Stimulated activated naive B cell treated with anti-CD40 and anti-IgM and Interleukin-4, amounts not matched to agents 10 μg/mL and 1 μg/mL and 100 μg/mL, for 72 hours (primary cell): ENCODE results near the gene FBXO40.
A peak's percentile ranks its signal among the peaks of the same experiment; 100 is the strongest.
"Not testable (repeated sequence)": the region's sequence is repeated elsewhere in the genome, so short reads cannot be mapped to it uniquely, and the experiment has no call there.

ENCODE experiments used
- ATAC-seq, 2 donors: fragments of 150-1000 bp; cut with Tn5 transposase; replicated peaks; 2 replicates each; pipeline ENCODE4 v1.10.0; 2021; ENCODE audit warnings: moderate library complexity in 1 of 2
- DNase-seq: peaks from one replicate; pipeline ENCODE4 v3.0.0; 2021
- H3K27ac Mint-ChIP-seq: one replicate; pipeline ENCODE4 v1.8.0; 2022; ENCODE audit warnings: mild to moderate bottlenecking, mixed read lengths
- H3K27me3 Mint-ChIP-seq, 2 donors: one replicate each; pipeline ENCODE4 v1.8.0; 2022; ENCODE audit warnings: mixed read lengths in 2 of 2
- H3K36me3 Mint-ChIP-seq, 2 donors: one replicate each; pipeline ENCODE4 v1.8.0; 2022; ENCODE audit warnings: mixed read lengths in 2 of 2, mild to moderate bottlenecking in 1 of 2
- H3K4me1 Mint-ChIP-seq, 2 donors: one replicate each; pipeline ENCODE4 v1.8.0; 2022; ENCODE audit warnings: mixed read lengths in 2 of 2, mild to moderate bottlenecking in 1 of 2
- H3K4me3 Mint-ChIP-seq, 2 donors: one replicate each; pipeline ENCODE4 v1.8.0; 2022; ENCODE audit warnings: mild to moderate bottlenecking in 2 of 2, mixed read lengths in 2 of 2, moderate library complexity in 1 of 2
- H3K9me3 Mint-ChIP-seq, 2 donors: one replicate each; pipeline ENCODE4 v1.8.0; 2022; ENCODE audit warnings: mixed read lengths in 2 of 2, mild to moderate bottlenecking in 1 of 2

Gene FBXO40

GRCh38 chr3:121592856-121593702 lies at the start of gene FBXO40:
TSS of gene FBXO40 (plus strand) at chr3:121593379. CDS start at chr3:121620576, 27,197 bp downstream.
- Mint-ChIP-seq H3K9me3 (no peaks in the 10 kb centered on the region), H3K27ac (no peak within 1 kb of the TSS), H3K27me3 (no peaks in the 10 kb centered on the region), H3K4me1 (no peaks in the 10 kb centered on the region), H3K36me3 (no peaks in the 10 kb centered on the region), H3K4me3 (no peak within 1 kb of the TSS)
- ATAC-seq (no peak), DNase-seq (no peak)

- no peaks in the 10 kb centered on the region for H3K9me3 Mint-ChIP-seq
- no peak for DNase-seq
- H3K4me3 Mint-ChIP-seq: peak overlapping the region; percentile 84 to 85
- H3K27me3 Mint-ChIP-seq: no peaks in the 10 kb centered on the region
- H3K36me3 Mint-ChIP-seq: peaks cover 2 to 5% of the 10 kb centered on the region in 2 donors
- ATAC-seq: no peak
- peak overlapping the region; percentile 77 for H3K27ac Mint-ChIP-seq
- peaks cover 12 to 35% of the 10 kb centered on the region in 2 donors for H3K4me1 Mint-ChIP-seq
These were observed 48.1 kb upstream of the FBXO40 start for GRCh38 chr3:121545049-121545573.

- peak within 1 kb of the TSS; percentile 84 to 85 for H3K4me3 Mint-ChIP-seq
- ATAC-seq (peak; percentile 90), DNase-seq (peak; percentile 85)
- peaks cover 2 to 5% of the 10 kb centered on the region in 2 donors for H3K36me3 Mint-ChIP-seq
- no peaks in the 10 kb centered on the region for H3K9me3 Mint-ChIP-seq
- peaks cover 12 to 35% of the 10 kb centered on the region in 2 donors for H3K4me1 Mint-ChIP-seq
- no peaks in the 10 kb centered on the region for H3K27me3 Mint-ChIP-seq
- H3K27ac Mint-ChIP-seq: peak within 1 kb of the TSS; percentile 86
These were observed 47.4 kb upstream of the FBXO40 start, which contains the start of gene POLQ for GRCh38 chr3:121545574-121546455. TSS of gene POLQ (minus strand) at chr3:121545988. CDS start at chr3:121545877, 111 bp downstream.

- no peak overlapping the region for H3K4me3 Mint-ChIP-seq
- no peaks in the 10 kb centered on the region for H3K9me3 Mint-ChIP-seq
- no peak overlapping the region for H3K27ac Mint-ChIP-seq
- ATAC-seq (no peak), DNase-seq (no peak)
- peaks cover 7 to 24% of the 10 kb centered on the region in 2 donors for H3K4me1 Mint-ChIP-seq
- H3K36me3 Mint-ChIP-seq: no peaks in the 10 kb centered on the region
- H3K27me3 Mint-ChIP-seq: peaks cover 0 to 12% of the 10 kb centered on the region in 2 donors
These were observed 40.8 kb upstream of the FBXO40 start for GRCh38 chr3:121552379-121552778.

- Mint-ChIP-seq H3K27me3 (peaks cover 0 to 12% of the 10 kb centered on the region in 2 donors), H3K9me3 (no peaks in the 10 kb centered on the region), H3K36me3 (no peaks in the 10 kb centered on the region), H3K4me3 (no peak overlapping the region), H3K4me1 (peaks cover 7 to 24% of the 10 kb centered on the region in 2 donors), H3K27ac (no peak overlapping the region)
- ATAC-seq: no peak
- no peak for DNase-seq
These were observed 40.4 kb upstream of the FBXO40 start for GRCh38 chr3:121552797-121553196.

- H3K36me3 Mint-ChIP-seq: peaks cover 0 to 2% of the 10 kb centered on the region in 2 donors
These were observed 35.7 kb upstream of the FBXO40 start for GRCh38 chr3:121557426-121557934.

GRCh38 chr3:121562148-121562547 lies 31.0 kb upstream of the FBXO40 start:
- Mint-ChIP-seq H3K27me3 (peaks cover 12 to 18% of the 10 kb centered on the region in 2 donors), H3K9me3 (no peaks in the 10 kb centered on the region), H3K4me1 (no peaks in the 10 kb centered on the region), H3K36me3 (peaks cover 0 to 2% of the 10 kb centered on the region in 2 donors), H3K4me3 (no peak overlapping the region), H3K27ac (no peak overlapping the region)
- ATAC-seq: no peak
- no peak for DNase-seq

More at GRCh38 chr3:121557426-121557934, 35.7 kb upstream of the FBXO40 start:
- Mint-ChIP-seq H3K27ac (no peak overlapping the region), H3K9me3 (no peaks in the 10 kb centered on the region), H3K27me3 (peaks cover 5 to 25% of the 10 kb centered on the region in 2 donors), H3K4me3 (no peak overlapping the region), H3K4me1 (peaks cover 0 to 7% of the 10 kb centered on the region in 2 donors)
- ATAC-seq (no peak), DNase-seq (no peak)

- H3K27ac Mint-ChIP-seq: no peak overlapping the region
- H3K36me3 Mint-ChIP-seq: no peaks in the 10 kb centered on the region
- DNase-seq (no peak), ATAC-seq (no peak)
- H3K27me3 Mint-ChIP-seq: peaks cover 7% of the 10 kb centered on the region in 2 donors
- no peak overlapping the region for H3K4me3 Mint-ChIP-seq
- H3K9me3 Mint-ChIP-seq: no peaks in the 10 kb centered on the region
- no peaks in the 10 kb centered on the region for H3K4me1 Mint-ChIP-seq
These were observed 26.4 kb upstream of the FBXO40 start for GRCh38 chr3:121566773-121567172.

GRCh38 chr3:121567649-121568048 lies 25.5 kb upstream of the FBXO40 start, which contains the start of gene ARGFX:
TSS of gene ARGFX (plus strand) at chr3:121567949. CDS start at chr3:121570714, 2,765 bp downstream.
- Mint-ChIP-seq H3K4me3 (no peak within 1 kb of the TSS), H3K9me3 (no peaks in the 10 kb centered on the region), H3K36me3 (no peaks in the 10 kb centered on the region), H3K4me1 (no peaks in the 10 kb centered on the region), H3K27ac (no peak within 1 kb of the TSS), H3K27me3 (peaks cover 0 to 7% of the 10 kb centered on the region in 2 donors)
- no peak for ATAC-seq
- no peak for DNase-seq

GRCh38 chr3:121574449-121574848 lies 18.7 kb upstream of the FBXO40 start:
- H3K4me1 Mint-ChIP-seq: no peaks in the 10 kb centered on the region
- no peaks in the 10 kb centered on the region for H3K36me3 Mint-ChIP-seq
- H3K4me3 Mint-ChIP-seq: no peak overlapping the region
- ATAC-seq: no peak
- peaks cover 0 to 10% of the 10 kb centered on the region in 2 donors for H3K27me3 Mint-ChIP-seq
- H3K27ac Mint-ChIP-seq: no peak overlapping the region
- DNase-seq: no peak
- H3K9me3 Mint-ChIP-seq: no peaks in the 10 kb centered on the region

GRCh38 chr3:121581691-121582090 lies 11.5 kb upstream of the FBXO40 start:
- Mint-ChIP-seq H3K4me3 (no peak overlapping the region), H3K27ac (no peak overlapping the region), H3K27me3 (peaks cover 19 to 28% of the 10 kb centered on the region in 2 donors)

GRCh38 chr3:121584418-121584817 lies 8.8 kb upstream of the FBXO40 start:
- DNase-seq (no peak), ATAC-seq (no peak)
- Mint-ChIP-seq H3K36me3 (no peaks in the 10 kb centered on the region), H3K27me3 (peaks cover 19 to 23% of the 10 kb centered on the region in 2 donors), H3K27ac (no peak overlapping the region), H3K4me3 (no peak overlapping the region), H3K9me3 (peaks cover 0 to 2% of the 10 kb centered on the region in 2 donors), H3K4me1 (peaks cover 0 to 6% of the 10 kb centered on the region in 2 donors)

More at GRCh38 chr3:121581691-121582090, 11.5 kb upstream of the FBXO40 start:
- ATAC-seq: no peak
- H3K36me3 Mint-ChIP-seq: no peaks in the 10 kb centered on the region
- peaks cover 0 to 2% of the 10 kb centered on the region in 2 donors for H3K9me3 Mint-ChIP-seq
- DNase-seq: no peak
- H3K4me1 Mint-ChIP-seq: peaks cover 0 to 6% of the 10 kb centered on the region in 2 donors

GRCh38 chr3:121593806-121594205 lies 627 bp downstream of the FBXO40 start:
- H3K27ac Mint-ChIP-seq, H3K4me1 Mint-ChIP-seq, H3K9me3 Mint-ChIP-seq, ATAC-seq, H3K4me3 Mint-ChIP-seq, DNase-seq, H3K27me3 Mint-ChIP-seq, H3K36me3 Mint-ChIP-seq: not testable (repeated sequence)

GRCh38 chr3:121594850-121595249 lies 1.7 kb downstream of the FBXO40 start:
- no peak for ATAC-seq

More at GRCh38 chr3:121594850-121595249, 1.7 kb downstream of the FBXO40 start:
- Mint-ChIP-seq H3K4me1 (no peaks in the 10 kb centered on the region), H3K27ac (no peak overlapping the region), H3K9me3 (no peaks in the 10 kb centered on the region), H3K4me3 (no peak overlapping the region), H3K27me3 (no peaks in the 10 kb centered on the region), H3K36me3 (no peaks in the 10 kb centered on the region)
- no peak for DNase-seq
